ENCODE results near the gene NOTO. TPM values are rescaled to one million over a fixed set of nuclear protein-coding genes. Genes with fewer than 3 reads are reported as not detected.

The NOTO gene
- total and polyA plus RNA-seq, 2 of the 8 experiments (the other 6 are each of a cell fraction or from before 2014, with no cell fraction given): 0.33 to 0.54 TPM

GRCh38 chr2:73205611-73206010 lies 3.2 kb downstream of the NOTO start:
- H3K4me1 ChIP-seq (replicated peaks in 1 of 4; ENCODE audit: control insufficient read depth in 3 of 4, insufficient read depth in 4 of 4, low read length in 3 of 4): peaks cover 0 to 2% (median 0%) of the 10 kb centered on the region in 4 experiments; a peak in 2 of 7 replicates
- no peak overlapping the region for H3K18ac ChIP-seq (ENCODE audit: extremely low read depth, low read length)
- no peak overlapping the region for H3K14ac ChIP-seq (ENCODE audit: insufficient read length)
- no peak for DNase-seq (ENCODE audit: low read depth in 1 of 2, low spot score in 2 of 2)
- H3K4me2 ChIP-seq (ENCODE audit: insufficient read depth in 1 of 2, low read depth in 2 of 2, low read length in 2 of 2): no peak overlapping the region
- H2AFZ ChIP-seq (ENCODE audit: low read length): no peak overlapping the region
- H3K79me1 ChIP-seq (ENCODE audit: low read depth, low read length): no peaks in the 10 kb centered on the region
- no peak overlapping the region for H3K9ac ChIP-seq (replicated peaks in 1 of 4; ENCODE audit: extremely low read depth in 1 of 4, low read depth in 3 of 4, low read length in 3 of 4)
- H2BK5ac ChIP-seq (ENCODE audit: low read depth, low read length): no peak overlapping the region
- H2BK120ac ChIP-seq (replicated peaks; ENCODE audit: low read depth, low read length): no peak overlapping the region
- no peak overlapping the region; the same call in 1 of the 2 replicates for H2AK5ac ChIP-seq (ENCODE audit: low read depth, low read length)
- H3K23me2 ChIP-seq (ENCODE audit: low read depth, low read length): peaks cover 10% of the 10 kb centered on the region
- H3K27ac ChIP-seq (ENCODE audit: low read depth, low read length): no peak overlapping the region
- H3K4ac ChIP-seq (replicated peaks; ENCODE audit: insufficient read length, low read depth, low read length): no peak overlapping the region
- H3K79me2 ChIP-seq (ENCODE audit: control insufficient read depth in 1 of 2, insufficient read depth in 2 of 2, low read length in 2 of 2): no peaks in the 10 kb centered on the region
- H4K20me1 ChIP-seq (replicated peaks in 1 of 2; ENCODE audit: control insufficient read depth in 1 of 2, insufficient read depth in 2 of 2, low read length in 2 of 2): no peaks in the 10 kb centered on the region
- H2BK12ac ChIP-seq (ENCODE audit: low read depth, low read length): no peak overlapping the region
- H2BK15ac ChIP-seq (ENCODE audit: low read length): no peak overlapping the region
- no peak overlapping the region for H4K8ac ChIP-seq (ENCODE audit: extremely low read depth, insufficient read depth, low read length)
- no peaks in the 10 kb centered on the region for H3K36me3 ChIP-seq (ENCODE audit: control insufficient read depth in 2 of 4, insufficient read depth in 4 of 4, low read length in 3 of 4)
- 92% methylated on average over 6 of the region's 6 CpGs; no CpG with 5 or more reads in 1 of the 2 experiments for WGBS, 2 experiments (ENCODE audit: extremely low coverage in 1 of 2, insufficient coverage in 1 of 2, insufficient read length in 1 of 2, insufficient replicate concordance in 2 of 2, low coverage in 1 of 2, low lambda C conversion rate in 2 of 2, missing lambda C conversion rate in 1 of 2)
- no peak for FAIRE-seq
- no peak overlapping the region for H2BK20ac ChIP-seq (ENCODE audit: low read length)
- H4K5ac ChIP-seq (ENCODE audit: insufficient read length, low read depth, low read length): no peak overlapping the region
- CTCF ChIA-PET (ENCODE audit: partially characterized antibody): interaction anchor here (8.4 kb wide), 1 partner anchor 29 kb away, joined by 92 read pairs; no protein-coding TSS in a partner anchor
- peaks cover 14 to 37% (median 25%) of the 10 kb centered on the region in 4 experiments for H3K27me3 ChIP-seq (replicated peaks in 1 of 4; ENCODE audit: control insufficient read depth in 3 of 4, extremely low read depth in 1 of 4, insufficient read depth in 3 of 4, low read length in 3 of 4)
- no peak overlapping the region for H3K56ac ChIP-seq (replicated peaks; ENCODE audit: insufficient read length, low read depth, low read length)
- POLR2A ChIA-PET (ENCODE audit: partially characterized antibody): interaction anchor here (0.6 to 1.3 kb wide), 2 partner anchors 28 to 59 kb away, joined by 3 to 6 read pairs; partner anchors contain the start of genes CCT7 and PRADC1
- H3K23ac ChIP-seq (ENCODE audit: insufficient read length): no peak overlapping the region
- no peaks in the 10 kb centered on the region for H3K9me3 ChIP-seq (ENCODE audit: insufficient read depth in 2 of 2, low read depth in 1 of 2, low read length in 1 of 2)
- no peak overlapping the region for H4K91ac ChIP-seq (replicated peaks; ENCODE audit: insufficient read length, low read length)
- H3K4me3 ChIP-seq (ENCODE audit: extremely low read depth in 1 of 4, insufficient read depth in 2 of 4, low read depth in 3 of 4, low read length in 4 of 4): no peak overlapping the region
- TF ChIP-seq KDM1A (IDR thresholded peaks at IDR 0.05; ENCODE audit: borderline replicate concordance, low read length): no peak
- no peak for TF ChIP-seq SIRT6 (IDR thresholded peaks at IDR 0.05; ENCODE audit: low read length)
- TF ChIP-seq SUZ12 (IDR thresholded peaks at IDR 0.05; ENCODE audit: low read length): no peak
- no peak for TF ChIP-seq ASH2L (IDR thresholded peaks at IDR 0.05; ENCODE audit: low read length)
- TF ChIP-seq JUND (IDR thresholded peaks at IDR 0.05; ENCODE audit: low read length): no peak
- TF ChIP-seq CREB1 (IDR thresholded peaks at IDR 0.05): no peak
- TF ChIP-seq SRF (IDR thresholded peaks at IDR 0.05; ENCODE audit: low read depth, low read length): no peak
- TF ChIP-seq RNF2 (IDR thresholded peaks at IDR 0.05; ENCODE audit: borderline replicate concordance, low read depth, low read length, missing control alignments, poor library complexity, severe bottlenecking): no peak
- no peak for TF ChIP-seq NANOG (IDR thresholded peaks at IDR 0.05; ENCODE audit: insufficient read depth, low read depth, low read length, poor library complexity, severe bottlenecking)

Measured in H1 (cell line).